Transverse colon (tissue), 3 donors: Measurements from ENCODE around the gene B3GNT3.

Source experiments
- POLR2A ChIP-seq: fragments of 450-650 bp; IDR thresholded peaks from one replicate; pipeline ENCODE4 v1.6.1; 2016; ENCODE audit warnings: antibody characterized with exemption, mild to moderate bottlenecking, moderate library complexity
- TF ChIP-seq, protein P1 (sequence below), 5 experiments: fragments of 200-600 bp in 3 of 5; fragments of 450-650 bp in 2 of 5; sonication (generic) in 3 of 5; IDR thresholded peaks; 1 replicate in 2 of 5; 2 replicates in 3 of 5; pipeline ENCODE4 v1.5.1; 2016 to 2017; ENCODE audit warnings: antibody characterized with exemption in 5 of 5, inconsistent platforms in 3 of 5, mild to moderate bottlenecking in 2 of 5, moderate library complexity in 1 of 5

DNA sequence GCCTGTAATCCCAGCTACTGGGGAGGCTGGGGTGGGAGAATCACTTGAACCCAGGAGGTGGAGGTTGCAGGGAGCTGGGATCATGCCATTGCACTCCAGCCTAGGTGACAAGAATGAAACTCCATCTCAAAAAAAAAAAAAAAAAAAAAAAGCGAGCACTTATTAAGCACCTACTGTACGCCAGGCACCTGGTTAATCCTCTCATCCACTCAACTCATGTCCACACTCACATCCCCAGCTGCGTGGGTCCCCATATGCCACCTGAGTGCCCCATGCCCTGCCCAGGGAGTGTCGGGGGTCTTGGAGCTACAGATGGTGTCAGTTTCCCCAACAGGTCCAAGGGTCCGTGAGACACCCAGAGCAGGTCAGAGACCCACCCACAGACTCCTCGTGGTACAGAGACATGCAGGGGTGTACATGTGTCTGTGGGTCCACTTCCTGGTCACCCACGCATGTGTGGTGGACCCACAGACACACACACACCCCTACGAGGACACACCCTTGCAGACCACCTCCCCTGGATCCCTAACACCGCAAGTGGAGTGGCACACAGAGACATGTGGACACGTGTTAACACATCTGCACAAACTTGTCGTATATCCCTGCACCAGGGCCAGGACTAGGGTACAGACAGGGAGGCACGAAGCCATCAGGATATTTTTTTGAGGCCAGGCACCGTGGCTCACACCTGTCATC lies 22.9 kb downstream of the B3GNT3 start:
- TF ChIP-seq POLR2A, result peak; percentile 28
- TF ChIP-seq, protein P1, sequence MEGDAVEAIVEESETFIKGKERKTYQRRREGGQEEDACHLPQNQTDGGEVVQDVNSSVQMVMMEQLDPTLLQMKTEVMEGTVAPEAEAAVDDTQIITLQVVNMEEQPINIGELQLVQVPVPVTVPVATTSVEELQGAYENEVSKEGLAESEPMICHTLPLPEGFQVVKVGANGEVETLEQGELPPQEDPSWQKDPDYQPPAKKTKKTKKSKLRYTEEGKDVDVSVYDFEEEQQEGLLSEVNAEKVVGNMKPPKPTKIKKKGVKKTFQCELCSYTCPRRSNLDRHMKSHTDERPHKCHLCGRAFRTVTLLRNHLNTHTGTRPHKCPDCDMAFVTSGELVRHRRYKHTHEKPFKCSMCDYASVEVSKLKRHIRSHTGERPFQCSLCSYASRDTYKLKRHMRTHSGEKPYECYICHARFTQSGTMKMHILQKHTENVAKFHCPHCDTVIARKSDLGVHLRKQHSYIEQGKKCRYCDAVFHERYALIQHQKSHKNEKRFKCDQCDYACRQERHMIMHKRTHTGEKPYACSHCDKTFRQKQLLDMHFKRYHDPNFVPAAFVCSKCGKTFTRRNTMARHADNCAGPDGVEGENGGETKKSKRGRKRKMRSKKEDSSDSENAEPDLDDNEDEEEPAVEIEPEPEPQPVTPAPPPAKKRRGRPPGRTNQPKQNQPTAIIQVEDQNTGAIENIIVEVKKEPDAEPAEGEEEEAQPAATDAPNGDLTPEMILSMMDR (IDR thresholded peaks at IDR 0.05), result no peak
